Suprapubic skin (tissue), 3 donors: ENCODE data around the gene FOXL2.

ENCODE experiments used
- CTCF ChIP-seq, 2 donors: fragments of 200-600 bp in 1 of 2; fragments of 450-650 bp in 1 of 2; sonication (generic) in 1 of 2; IDR thresholded peaks; one replicate each; pipeline ENCODE4 v1.5.1; 2016 to 2019; ENCODE audit warnings: antibody characterized with exemption in 2 of 2, mild to moderate bottlenecking in 1 of 2, moderate library complexity in 1 of 2
- POLR2A ChIP-seq, 2 donors: fragments of 450-650 bp; IDR thresholded peaks; one replicate each; pipeline ENCODE4 v1.6.1; 2017; ENCODE audit warnings: antibody characterized with exemption in 2 of 2, mild to moderate bottlenecking in 2 of 2, moderate library complexity in 2 of 2

GRCh38 chr3:138976047-138976446 is 29.1 kb upstream of the FOXL2 start:
- TF ChIP-seq CTCF (IDR thresholded peaks at IDR 0.05): no peak
- TF ChIP-seq POLR2A (IDR thresholded peaks at IDR 0.05): no peak
